Occipital lobe (tissue), 2 donors: ENCODE data around the gene EMC10. TPM values are rescaled to one million over a fixed set of nuclear protein-coding genes. Genes with fewer than 3 reads are reported as not detected.

Source experiments
- DNase-seq: peaks from one replicate; lab custom pipeline; 2025; lab: John Stamatoyannopoulos, UW
- total RNA-seq: library from RNA; depleted of rRNA; stranded (reverse); fragments of >200 nt; gene quantifications from one replicate; pipeline ENCODE4 v1.2.3, GENCODE V29; 2014

EMC10 gene
- total RNA-seq, 1 donor from 2014 or later = 59.0 TPM

GRCh38 chr19:50477751-50478515 is 1.6 kb downstream of the EMC10 start:
- no peak for DNase-seq

- DNase-seq = no peak
These were observed 2.8 kb downstream of the EMC10 start for GRCh38 chr19:50478901-50479715.

- no peak for DNase-seq
These were observed 3.5 kb downstream of the EMC10 start for GRCh38 chr19:50479761-50480251.

GRCh38 chr19:50480281-50481111 is 4.2 kb downstream of the EMC10 start:
- DNase-seq = no peak

DNA sequence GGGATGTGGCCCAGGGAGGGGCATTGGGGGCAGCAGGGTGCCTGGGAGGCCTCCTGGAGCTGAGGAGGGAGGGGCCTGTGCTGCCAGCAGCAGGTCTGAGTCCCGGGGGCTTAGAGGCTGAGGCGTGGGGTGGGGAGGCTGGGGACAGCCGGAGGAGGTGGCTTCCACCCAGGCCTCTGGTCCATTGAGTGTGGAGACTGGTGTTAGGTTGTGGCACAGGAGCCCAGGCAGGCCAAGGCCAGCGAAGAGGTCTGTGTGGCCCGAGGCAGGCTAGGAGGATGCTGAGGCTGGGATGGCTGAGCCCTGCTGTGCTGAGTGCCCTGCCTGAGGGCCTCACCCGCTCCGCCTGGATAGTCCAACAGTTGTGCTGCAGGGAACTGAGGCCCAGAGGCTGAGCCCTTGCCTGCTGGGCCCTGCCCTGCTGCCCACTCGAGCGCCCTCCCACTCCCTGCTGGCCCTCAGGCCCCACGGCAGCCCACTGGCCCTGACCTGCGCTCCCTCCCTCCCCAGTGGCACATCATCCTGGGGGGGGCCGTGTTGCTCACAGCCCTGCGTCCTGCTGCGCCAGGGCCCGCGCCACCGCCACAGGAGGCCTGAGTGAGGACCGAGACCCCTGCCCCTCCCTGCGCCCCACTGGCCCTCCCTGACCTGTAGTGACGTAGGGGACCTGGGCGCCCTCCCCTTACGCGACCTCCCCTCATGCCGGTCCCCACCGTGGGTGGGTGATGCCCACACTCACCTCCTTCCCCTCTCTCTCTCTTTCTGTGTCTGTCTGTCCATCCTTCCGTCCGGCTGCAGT is 5.2 kb downstream of the EMC10 start:
- DNase-seq = no peak

DNA sequence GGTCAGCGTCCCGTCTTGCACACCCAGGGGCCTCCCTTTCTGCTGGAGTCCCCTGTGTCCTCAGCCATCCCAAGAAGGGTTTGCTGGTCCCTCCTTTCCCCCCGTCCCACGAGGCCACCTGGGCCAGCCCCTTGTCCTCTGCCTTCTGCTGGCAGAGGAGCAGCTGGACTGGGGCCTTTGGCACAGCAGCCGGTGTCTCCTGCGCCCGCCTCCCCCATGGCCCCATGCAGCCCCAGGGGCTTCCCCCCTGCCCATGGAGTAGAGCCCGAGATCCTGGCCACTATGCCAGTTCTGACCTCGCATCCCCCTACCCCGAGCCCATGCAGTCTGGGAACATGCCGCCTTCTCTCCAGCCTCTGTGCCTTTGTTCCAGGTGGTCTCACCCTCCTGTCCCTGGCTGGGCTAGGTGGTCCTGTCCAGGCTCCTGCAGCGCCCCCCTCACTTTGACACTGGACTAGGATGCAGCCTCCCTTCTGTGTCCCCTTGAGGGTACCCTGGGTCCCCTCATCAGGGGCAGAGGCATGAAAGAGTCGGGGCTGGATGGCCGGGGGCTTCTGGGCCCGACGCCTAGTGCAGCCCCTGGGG is 6.1 kb downstream of the EMC10 start:
- no peak for DNase-seq

DNA sequence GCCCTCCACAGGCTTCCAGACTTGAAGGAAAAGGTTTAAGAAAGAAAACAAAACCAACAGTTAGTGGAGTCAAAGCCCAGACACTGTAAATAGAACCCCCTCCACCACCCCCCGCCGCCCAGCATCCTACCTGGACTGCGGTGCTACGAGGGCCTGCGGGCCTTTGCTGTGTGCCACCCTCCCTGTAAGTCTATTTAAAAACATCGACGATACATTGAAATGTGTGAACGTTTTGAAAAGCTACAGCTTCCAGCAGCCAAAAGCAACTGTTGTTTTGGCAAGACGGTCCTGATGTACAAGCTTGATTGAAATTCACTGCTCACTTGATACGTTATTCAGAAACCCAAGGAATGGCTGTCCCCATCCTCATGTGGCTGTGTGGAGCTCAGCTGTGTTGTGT is 6.6 kb downstream of the EMC10 start:
- DNase-seq = no peak

DNA sequence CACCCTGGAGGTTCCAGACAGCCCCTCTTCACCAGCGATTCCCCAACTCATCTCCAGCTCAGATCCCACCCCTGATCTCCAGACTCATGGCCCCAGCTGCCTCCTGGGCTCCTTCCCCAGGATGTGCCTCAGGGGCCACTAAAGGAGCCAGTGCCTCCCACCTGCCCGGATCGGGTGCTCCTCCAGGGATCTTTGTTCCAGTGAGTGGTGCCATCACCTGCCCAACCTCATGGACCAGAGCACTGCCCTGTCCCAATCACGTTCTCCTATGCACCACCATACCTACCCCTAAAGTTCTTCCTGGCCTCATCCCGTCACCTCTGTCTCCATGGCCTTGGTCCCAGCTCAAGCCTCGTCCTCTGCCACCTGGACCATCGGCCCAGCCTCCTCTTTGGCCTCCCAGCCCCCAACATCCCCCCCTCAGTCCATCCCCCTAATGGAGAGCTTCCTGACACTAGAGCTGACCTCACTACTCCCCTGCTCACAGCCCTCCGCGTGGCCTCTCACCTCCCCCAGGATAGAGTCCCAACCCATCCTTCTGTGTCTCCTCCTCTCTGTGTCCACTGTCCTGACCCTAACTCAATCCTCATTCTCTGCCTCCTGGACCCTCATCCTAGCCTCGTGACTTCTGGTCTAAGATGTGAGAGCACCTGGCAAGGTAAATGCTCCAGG is 9.1 kb downstream of the EMC10 start:
- DNase-seq = no peak

- DNase-seq = no peak
These were observed 10.7 kb downstream of the EMC10 start for GRCh38 chr19:50486823-50487515.

GRCh38 chr19:50488389-50489194 is 12.3 kb downstream of the EMC10 start:
- DNase-seq = no peak

- DNase-seq = no peak
These were observed 13.2 kb downstream of the EMC10 start for GRCh38 chr19:50489461-50490011.

DNA sequence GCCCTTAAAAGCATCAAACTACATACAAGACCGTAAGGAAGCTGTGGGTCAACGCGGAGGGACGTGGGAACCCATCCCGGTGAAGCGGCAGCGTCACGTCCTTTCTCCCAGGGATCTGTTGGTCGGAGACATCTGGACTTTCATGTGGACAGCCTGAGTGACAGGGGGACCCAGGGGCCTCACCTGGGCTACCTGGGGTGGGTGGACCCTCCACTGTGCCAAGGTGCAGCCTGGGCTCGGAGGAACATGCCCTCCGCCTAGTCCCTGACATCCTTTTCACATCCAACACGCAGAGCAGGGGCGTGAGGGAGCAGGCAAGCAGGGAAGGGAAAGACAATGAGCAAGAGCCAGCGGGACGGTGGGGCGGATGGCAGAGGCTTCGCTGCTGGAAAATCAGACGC is 14.1 kb downstream of the EMC10 start:
- no peak for DNase-seq

DNA sequence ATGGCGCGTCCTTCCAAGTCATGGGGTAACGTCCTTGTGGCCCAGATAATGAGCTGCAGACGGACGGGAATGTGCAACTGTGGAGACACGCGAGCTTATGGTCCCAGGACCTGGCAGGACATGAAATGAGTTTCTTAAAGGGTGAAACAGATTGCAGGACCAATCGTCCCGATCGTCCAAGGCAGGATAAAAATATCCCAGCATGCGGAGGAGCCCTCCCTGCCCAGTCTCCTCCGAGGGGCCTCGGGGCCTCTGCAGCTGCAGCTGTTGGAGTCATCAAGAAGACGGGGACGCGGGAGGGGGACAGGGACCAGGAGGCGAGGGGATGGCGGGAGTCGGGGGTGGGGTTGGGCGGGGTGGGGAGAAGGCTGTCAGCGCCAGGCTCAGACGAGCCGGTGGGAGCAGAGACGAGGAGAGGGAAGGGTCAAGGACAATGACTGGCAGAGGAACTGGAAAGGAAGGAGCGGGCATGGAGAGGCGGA is 14.7 kb downstream of the EMC10 start:
- no peak for DNase-seq

DNA sequence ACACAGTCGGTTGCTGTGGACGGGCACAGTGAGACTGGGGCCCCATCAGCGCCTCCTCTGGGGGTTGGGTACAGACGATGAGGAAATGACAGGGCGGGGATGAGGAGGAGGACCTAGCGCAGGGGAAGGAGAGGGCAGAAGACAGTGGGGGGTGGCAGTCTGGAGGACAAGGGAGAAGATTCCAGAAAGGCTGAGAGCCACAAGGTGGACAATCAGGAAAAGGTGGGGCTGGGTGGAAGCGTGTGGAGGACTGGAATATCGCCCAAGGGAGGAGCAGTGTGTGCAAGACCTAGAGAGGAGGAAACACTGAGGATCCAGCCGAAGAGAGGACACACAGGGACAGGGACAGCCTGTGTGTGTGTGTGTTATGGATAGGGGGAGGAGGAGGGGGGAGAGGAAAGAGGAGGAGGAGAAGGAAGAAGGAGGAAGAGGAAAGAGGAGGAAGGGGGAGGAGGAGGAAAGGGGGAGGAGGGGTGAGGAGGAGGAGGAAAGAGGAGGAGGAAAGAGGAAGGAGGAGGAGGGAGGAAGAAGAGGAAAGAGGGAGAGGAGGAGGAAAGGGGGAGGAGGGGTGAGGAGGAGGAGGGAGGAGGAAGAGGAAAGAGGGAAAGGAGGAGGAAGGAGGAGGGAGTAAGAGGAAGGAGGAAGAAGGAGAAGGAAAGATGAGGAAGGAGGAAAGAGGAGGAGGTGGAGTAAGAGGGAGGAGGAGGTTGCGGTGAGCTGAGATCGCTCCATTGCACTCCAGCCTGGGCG is 16.2 kb downstream of the EMC10 start:
- DNase-seq = no peak

GRCh38 chr19:50493171-50493570 is 16.9 kb downstream of the EMC10 start:
- no peak for DNase-seq

- no peak for DNase-seq
These were observed 18.1 kb downstream of the EMC10 start for GRCh38 chr19:50494186-50495019.
